H1 (cell line): Measurements from ENCODE around the gene CDKN1A.

Source experiments
- FOSL1 ChIP-seq: IDR thresholded peaks from 2 replicates; pipeline ENCODE4 v1.6.1; 2011; ENCODE audit warnings: mild to moderate bottlenecking, low read depth, low read length, moderate library complexity; ENCODE audit not compliant: insufficient read depth
- TAF7 ChIP-seq: optimal IDR thresholded peaks from 2 replicates; pipeline ENCODE3; 2011; ENCODE audit warnings: low read depth, mild to moderate bottlenecking, inconsistent platforms, low read length, moderate library complexity, borderline replicate concordance

DNA sequence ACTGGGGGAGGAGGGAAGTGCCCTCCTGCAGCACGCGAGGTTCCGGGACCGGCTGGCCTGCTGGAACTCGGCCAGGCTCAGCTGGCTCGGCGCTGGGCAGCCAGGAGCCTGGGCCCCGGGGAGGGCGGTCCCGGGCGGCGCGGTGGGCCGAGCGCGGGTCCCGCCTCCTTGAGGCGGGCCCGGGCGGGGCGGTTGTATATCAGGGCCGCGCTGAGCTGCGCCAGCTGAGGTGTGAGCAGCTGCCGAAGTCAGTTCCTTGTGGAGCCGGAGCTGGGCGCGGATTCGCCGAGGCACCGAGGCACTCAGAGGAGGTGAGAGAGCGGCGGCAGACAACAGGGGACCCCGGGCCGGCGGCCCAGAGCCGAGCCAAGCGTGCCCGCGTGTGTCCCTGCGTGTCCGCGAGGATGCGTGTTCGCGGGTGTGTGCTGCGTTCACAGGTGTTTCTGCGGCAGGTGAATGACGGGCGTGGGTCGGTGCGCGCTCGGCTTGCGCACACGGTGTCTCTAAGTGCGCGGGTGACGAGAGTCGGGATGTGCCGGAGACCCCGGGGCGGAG, at the start of gene CDKN1A:
- TF ChIP-seq FOSL1: no peak
- TF ChIP-seq TAF7: no peak
